ENCODE data around the gene MRPL39.

The MRPL39 gene

GRCh38 chr21:25643486-25643885 lies 36.2 kb upstream of the MRPL39 start:
- H3K27me3 ChIP-seq (replicated peaks; ENCODE audit: control insufficient read depth, insufficient read depth, low read length), result no peaks in the 10 kb centered on the region
- no peak for TF ChIP-seq CTCF (IDR thresholded peaks at IDR 0.05; ENCODE audit: insufficient read depth, low read length, poor library complexity, severe bottlenecking)

DNA sequence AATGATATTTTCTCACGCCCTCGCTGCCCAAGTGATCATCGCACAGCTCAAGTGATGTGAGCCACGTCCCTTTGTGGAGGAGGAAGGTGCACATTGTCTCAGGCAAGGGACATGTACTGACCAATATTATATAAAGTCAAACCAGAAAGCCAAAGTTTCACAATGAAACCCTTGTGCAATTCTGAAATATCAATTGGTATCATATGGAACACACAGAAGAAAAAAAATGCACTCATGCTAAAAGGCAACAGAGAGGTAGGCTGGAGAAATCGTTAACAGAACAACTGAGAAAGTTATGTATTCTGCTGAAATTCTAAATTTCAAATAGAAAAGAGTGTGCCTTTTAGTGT lies 33.6 kb upstream of the MRPL39 start:
- TF ChIP-seq CTCF (IDR thresholded peaks at IDR 0.05; ENCODE audit: insufficient read depth, low read length, poor library complexity, severe bottlenecking), result no peak
- Histone ChIP-seq H3K36me3 (ENCODE audit: control insufficient read depth, insufficient read depth, low read length) (no peaks in the 10 kb centered on the region), H3K27me3 (replicated peaks; ENCODE audit: control insufficient read depth, insufficient read depth, low read length) (no peaks in the 10 kb centered on the region), H3K4me3 (replicated peaks; ENCODE audit: low read depth, low read length) (peak overlapping the region; percentile 86)
- DNase-seq (ENCODE audit: extremely low read depth, insufficient read length), result no peak

More at GRCh38 chr21:25643486-25643885, 36.2 kb upstream of the MRPL39 start:
- no peak for DNase-seq (ENCODE audit: extremely low read depth, insufficient read length)
- H3K4me3 ChIP-seq (replicated peaks; ENCODE audit: low read depth, low read length), result no peak overlapping the region
- H3K36me3 ChIP-seq (ENCODE audit: control insufficient read depth, insufficient read depth, low read length), result no peaks in the 10 kb centered on the region

GRCh38 chr21:25640202-25640942 lies 33.1 kb upstream of the MRPL39 start:
- no peak for TF ChIP-seq CTCF (IDR thresholded peaks at IDR 0.05; ENCODE audit: insufficient read depth, low read length, poor library complexity, severe bottlenecking)

GRCh38 chr21:25639551-25640201 lies 32.4 kb upstream of the MRPL39 start:
- H3K4me3 ChIP-seq (replicated peaks; ENCODE audit: low read depth, low read length), result peak overlapping the region; percentile 86
- no peaks in the 10 kb centered on the region for H3K36me3 ChIP-seq (ENCODE audit: control insufficient read depth, insufficient read depth, low read length)
- H3K27me3 ChIP-seq (replicated peaks; ENCODE audit: control insufficient read depth, insufficient read depth, low read length), result no peaks in the 10 kb centered on the region
- DNase-seq (ENCODE audit: extremely low read depth, insufficient read length), result peak; percentile 78
- TF ChIP-seq CTCF (IDR thresholded peaks at IDR 0.05; ENCODE audit: insufficient read depth, low read length, poor library complexity, severe bottlenecking), result peak; percentile 73

More at GRCh38 chr21:25640202-25640942, 33.1 kb upstream of the MRPL39 start:
- Histone ChIP-seq H3K27me3 (replicated peaks; ENCODE audit: control insufficient read depth, insufficient read depth, low read length) (no peaks in the 10 kb centered on the region), H3K36me3 (ENCODE audit: control insufficient read depth, insufficient read depth, low read length) (no peaks in the 10 kb centered on the region), H3K4me3 (replicated peaks; ENCODE audit: low read depth, low read length) (peak overlapping the region; percentile 86)
- DNase-seq (ENCODE audit: extremely low read depth, insufficient read length), result no peak

DNA sequence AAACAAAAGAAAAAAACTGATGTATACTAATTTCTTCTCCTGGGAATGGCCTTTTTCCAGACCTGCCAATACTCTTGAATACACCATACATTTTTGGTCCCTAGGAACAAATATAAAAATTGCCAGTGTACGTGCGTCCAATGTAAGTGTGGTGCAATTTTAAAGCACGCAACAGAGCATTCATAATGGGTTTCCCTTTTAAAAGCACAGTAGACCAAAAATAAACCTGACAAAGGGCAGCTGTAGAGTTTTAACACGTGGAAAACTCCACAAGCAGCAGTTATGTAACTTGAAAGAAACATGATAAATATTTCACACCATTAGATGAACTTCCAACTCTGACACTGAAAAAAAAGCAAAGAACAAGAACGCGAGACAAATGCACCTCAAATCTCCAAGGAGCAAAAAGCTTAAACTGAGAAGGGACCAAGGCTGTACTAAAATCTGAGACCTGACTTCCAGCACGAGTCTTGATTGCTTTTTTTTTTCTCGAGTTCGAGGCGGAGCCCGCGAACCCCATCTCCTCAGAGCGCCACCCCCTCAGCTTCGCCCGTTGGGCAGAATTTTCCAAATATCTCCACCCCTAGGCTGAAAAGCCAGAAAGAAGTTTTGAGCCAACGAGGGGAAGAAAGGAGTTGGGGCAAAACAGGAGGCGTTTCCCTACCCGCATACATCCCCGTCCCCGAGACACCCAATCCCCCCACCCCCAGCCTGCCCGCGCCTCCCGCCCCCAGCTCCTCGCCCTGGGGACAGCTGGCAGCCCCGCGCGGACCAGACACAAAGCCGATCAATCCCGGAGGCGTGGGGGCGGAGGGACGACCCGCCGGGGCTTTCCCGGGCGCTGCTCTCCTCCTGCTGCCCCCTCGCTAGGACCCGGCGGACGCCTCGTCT lies 31.6 kb upstream of the MRPL39 start, which contains the start of gene JAM2:
Gene JAM2 (plus strand): TSS at position 599 of the 891 bp plus-strand sequence. CDS start 564 bp downstream, outside the sequence.
- no peaks in the 10 kb centered on the region for H3K36me3 ChIP-seq (ENCODE audit: control insufficient read depth, insufficient read depth, low read length)
- no peaks in the 10 kb centered on the region for H3K27me3 ChIP-seq (replicated peaks; ENCODE audit: control insufficient read depth, insufficient read depth, low read length)
- DNase-seq (ENCODE audit: extremely low read depth, insufficient read length), result peak; percentile 75
- H3K4me3 ChIP-seq (replicated peaks; ENCODE audit: low read depth, low read length), result peak within 1 kb of the TSS; percentile 86
- no peak for TF ChIP-seq CTCF (IDR thresholded peaks at IDR 0.05; ENCODE audit: insufficient read depth, low read length, poor library complexity, severe bottlenecking)
